HUES48 (cell line): ENCODE results near the gene TWF2.

Source experiments
- H3K27ac ChIP-seq: one replicate; pipeline ENCODE4 v1.7.0; 2013; ENCODE audit warnings: low read depth, low read length, inconsistent platforms
- H3K27me3 ChIP-seq: 2 replicates; pipeline ENCODE4 v1.6.1; 2013; ENCODE audit warnings: mild to moderate bottlenecking, low read length; ENCODE audit not compliant: control insufficient read depth, insufficient read depth
- H3K36me3 ChIP-seq: 2 replicates; pipeline ENCODE4 v1.6.1; 2013; ENCODE audit warnings: low read length; ENCODE audit not compliant: control insufficient read depth, insufficient read depth
- H3K4me1 ChIP-seq: 2 replicates; pipeline ENCODE4 v1.6.1; 2013; ENCODE audit warnings: mild to moderate bottlenecking, low read length; ENCODE audit not compliant: control insufficient read depth, insufficient read depth
- H3K4me3 ChIP-seq: 2 replicates; pipeline ENCODE4 v1.5.1; 2013; ENCODE audit warnings: mild to moderate bottlenecking, low read depth, low read length
- H3K9ac ChIP-seq: 2 replicates; pipeline ENCODE4 v1.6.1; 2013; ENCODE audit warnings: mild to moderate bottlenecking, low read depth, low read length, moderate library complexity
- H3K9me3 ChIP-seq: 2 replicates; pipeline ENCODE4 v1.6.1; 2013; ENCODE audit warnings: low read length; ENCODE audit not compliant: control insufficient read depth, insufficient read depth

Gene TWF2

GRCh38 chr3:52211268-52211891, 27.6 kb downstream of the TWF2 start:
- no peak overlapping the region for H3K4me3 ChIP-seq
- H3K9ac ChIP-seq, result no peak overlapping the region
- H3K9me3 ChIP-seq, result no peaks in the 10 kb centered on the region
- no peaks in the 10 kb centered on the region for H3K27me3 ChIP-seq
- H3K36me3 ChIP-seq, result peaks cover 85% of the 10 kb centered on the region
- no peak overlapping the region for H3K27ac ChIP-seq
- H3K4me1 ChIP-seq, result no peaks in the 10 kb centered on the region

GRCh38 chr3:52210550-52211046, 28.4 kb downstream of the TWF2 start:
- H3K36me3 ChIP-seq, result peaks cover 93% of the 10 kb centered on the region

GRCh38 chr3:52210037-52210436, 28.9 kb downstream of the TWF2 start:
- Histone ChIP-seq H3K4me3 (no peak overlapping the region), H3K4me1 (no peaks in the 10 kb centered on the region), H3K27ac (no peak overlapping the region), H3K9me3 (no peaks in the 10 kb centered on the region), H3K36me3 (peaks cover 93% of the 10 kb centered on the region), H3K27me3 (no peaks in the 10 kb centered on the region), H3K9ac (no peak overlapping the region)

More at GRCh38 chr3:52210550-52211046, 28.4 kb downstream of the TWF2 start:
- H3K27me3 ChIP-seq, result no peaks in the 10 kb centered on the region
- no peak overlapping the region for H3K27ac ChIP-seq
- H3K4me1 ChIP-seq, result no peaks in the 10 kb centered on the region
- H3K4me3 ChIP-seq, result no peak overlapping the region
- no peak overlapping the region for H3K9ac ChIP-seq
- no peaks in the 10 kb centered on the region for H3K9me3 ChIP-seq

- Histone ChIP-seq H3K4me3 (no peak overlapping the region), H3K27ac (no peak overlapping the region), H3K36me3 (peaks cover 93% of the 10 kb centered on the region), H3K9ac (no peak overlapping the region), H3K9me3 (no peaks in the 10 kb centered on the region), H3K27me3 (no peaks in the 10 kb centered on the region), H3K4me1 (no peaks in the 10 kb centered on the region)
These were observed 30.4 kb downstream of the TWF2 start for GRCh38 chr3:52208556-52208955.

GRCh38 chr3:52205727-52206372, 33.1 kb downstream of the TWF2 start:
- no peak overlapping the region for H3K27ac ChIP-seq
- H3K9me3 ChIP-seq, result no peaks in the 10 kb centered on the region
- no peak overlapping the region for H3K9ac ChIP-seq
- H3K36me3 ChIP-seq, result peaks cover 94% of the 10 kb centered on the region
- H3K4me3 ChIP-seq, result no peak overlapping the region
- no peaks in the 10 kb centered on the region for H3K4me1 ChIP-seq
- H3K27me3 ChIP-seq, result no peaks in the 10 kb centered on the region

- Histone ChIP-seq H3K9ac (no peak overlapping the region), H3K36me3 (peaks cover 93% of the 10 kb centered on the region), H3K4me1 (no peaks in the 10 kb centered on the region), H3K27ac (no peak overlapping the region), H3K4me3 (no peak overlapping the region), H3K9me3 (no peaks in the 10 kb centered on the region), H3K27me3 (no peaks in the 10 kb centered on the region)
These were observed 34.5 kb downstream of the TWF2 start for GRCh38 chr3:52204337-52205073.

GRCh38 chr3:52203701-52204100, 35.3 kb downstream of the TWF2 start:
- peaks cover 3% of the 10 kb centered on the region; the same call in 1 of the 2 replicates for H3K4me1 ChIP-seq
- no peak overlapping the region for H3K4me3 ChIP-seq
- no peaks in the 10 kb centered on the region for H3K27me3 ChIP-seq
- H3K27ac ChIP-seq, result no peak overlapping the region
- H3K9me3 ChIP-seq, result no peaks in the 10 kb centered on the region
- H3K36me3 ChIP-seq, result peaks cover 92% of the 10 kb centered on the region
- no peak overlapping the region for H3K9ac ChIP-seq

- Histone ChIP-seq H3K27me3 (no peaks in the 10 kb centered on the region), H3K4me1 (peaks cover 6% of the 10 kb centered on the region), H3K4me3 (no peak overlapping the region), H3K36me3 (peaks cover 80% of the 10 kb centered on the region), H3K27ac (no peak overlapping the region), H3K9ac (no peak overlapping the region), H3K9me3 (no peaks in the 10 kb centered on the region)
These were observed 36.4 kb downstream of the TWF2 start for GRCh38 chr3:52202384-52203077.

- Histone ChIP-seq H3K4me1 (peaks cover 10% of the 10 kb centered on the region), H3K27ac (no peak overlapping the region), H3K9me3 (no peaks in the 10 kb centered on the region), H3K4me3 (no peak overlapping the region), H3K36me3 (peaks cover 70% of the 10 kb centered on the region), H3K9ac (no peak overlapping the region), H3K27me3 (no peaks in the 10 kb centered on the region)
These were observed 37.8 kb downstream of the TWF2 start for GRCh38 chr3:52200981-52201679.
